Measurements from ENCODE around the gene LRMDA. TPM values are rescaled to one million over a fixed set of nuclear protein-coding genes. Genes with fewer than 3 reads are reported as not detected.
A peak's percentile ranks its signal among the peaks of the same experiment; 100 is the strongest.

Gene LRMDA
- polyA plus RNA-seq, 1 donor (not counting 4 experiments of a cell fraction or from before 2014, with no cell fraction given) = not detected

- no peak for DNase-seq (ENCODE audit: low read depth, low spot score)
Observed at GRCh38 chr10:75404815-75405597, 26.4 kb upstream of the LRMDA start.

GRCh38 chr10:75405598-75406461 lies 25.6 kb upstream of the LRMDA start:
- Histone ChIP-seq H3K27ac (ENCODE audit: control insufficient read depth, insufficient read depth, low read length) (no peak overlapping the region), H3K9ac (ENCODE audit: control insufficient read depth, extremely low read depth, insufficient read depth, low read length) (no peak overlapping the region), H3K4me2 (ENCODE audit: control insufficient read depth, extremely low read depth, insufficient read depth, low read depth, low read length) (no peak overlapping the region), H3K4me3 (ENCODE audit: control insufficient read depth in 2 of 3, extremely low read depth in 1 of 3, insufficient read depth in 2 of 3, low read depth in 1 of 3, low read length in 3 of 3) (no peak overlapping the region), H3K9me1 (ENCODE audit: control insufficient read depth, extremely low read depth, insufficient read depth, low read length) (no peaks in the 10 kb centered on the region), H3K79me2 (ENCODE audit: control insufficient read depth, insufficient read depth, low read length) (peaks cover 3% of the 10 kb centered on the region), H2AFZ (ENCODE audit: control insufficient read depth, low read length) (no peak overlapping the region), H3K27me3 (ENCODE audit: control insufficient read depth, extremely low read depth, insufficient read depth, low read length) (no peaks in the 10 kb centered on the region), H3K36me3 (ENCODE audit: control insufficient read depth in 2 of 2, extremely low read depth in 1 of 2, insufficient read depth in 2 of 2, low read length in 2 of 2) (peaks cover 0 to 2% of the 10 kb centered on the region in 2 experiments), H3K4me1 (ENCODE audit: control insufficient read depth, extremely low read depth, insufficient read depth, low read length) (peaks cover 38% of the 10 kb centered on the region), H3K9me3 (ENCODE audit: control insufficient read depth, low read depth, low read length) (no peaks in the 10 kb centered on the region), H4K20me1 (ENCODE audit: control insufficient read depth, extremely low read depth, insufficient read depth, low read length) (no peaks in the 10 kb centered on the region)
- FAIRE-seq (no peak), DNase-seq (ENCODE audit: low read depth, low spot score) (no peak)
- TF ChIP-seq CTCF (optimal IDR thresholded peaks at IDR 0.05 in 1 of 3, IDR thresholded peaks at IDR 0.05 in 1 of 3, conservative IDR thresholded peaks at IDR 0.05 in 1 of 3; ENCODE audit: extremely low read depth in 1 of 3, insufficient read depth in 2 of 3, low read length in 3 of 3) = no peak
- TF ChIP-seq EZH2 (IDR thresholded peaks at IDR 0.05; ENCODE audit: low read length) = no peak
- dilution Hi-C loops (cut with MboI; ENCODE audit: extremely low pct_ligation_motif_present, low sequenced_read_pairs) = no loop called here

More at GRCh38 chr10:75404815-75405597, 26.4 kb upstream of the LRMDA start:
- peak overlapping the region; percentile 85 for H3K9ac ChIP-seq (ENCODE audit: control insufficient read depth, extremely low read depth, insufficient read depth, low read length)
- peaks cover 0 to 2% of the 10 kb centered on the region in 2 experiments for H3K36me3 ChIP-seq (ENCODE audit: control insufficient read depth in 2 of 2, extremely low read depth in 1 of 2, insufficient read depth in 2 of 2, low read length in 2 of 2)
- no peaks in the 10 kb centered on the region for H3K27me3 ChIP-seq (ENCODE audit: control insufficient read depth, extremely low read depth, insufficient read depth, low read length)
- H3K79me2 ChIP-seq (ENCODE audit: control insufficient read depth, insufficient read depth, low read length) = peaks cover 11% of the 10 kb centered on the region
- peaks cover 30% of the 10 kb centered on the region for H3K4me1 ChIP-seq (ENCODE audit: control insufficient read depth, extremely low read depth, insufficient read depth, low read length)
- peak overlapping the region; percentile 78 to 93 (median 90) for H3K4me3 ChIP-seq (ENCODE audit: control insufficient read depth in 2 of 3, extremely low read depth in 1 of 3, insufficient read depth in 2 of 3, low read depth in 1 of 3, low read length in 3 of 3)
- no peaks in the 10 kb centered on the region for H3K9me3 ChIP-seq (ENCODE audit: control insufficient read depth, low read depth, low read length)
- no peak overlapping the region for H2AFZ ChIP-seq (ENCODE audit: control insufficient read depth, low read length)
- no peak for FAIRE-seq
- H3K4me2 ChIP-seq (ENCODE audit: control insufficient read depth, extremely low read depth, insufficient read depth, low read depth, low read length) = peak overlapping the region; percentile 95
- no peaks in the 10 kb centered on the region for H4K20me1 ChIP-seq (ENCODE audit: control insufficient read depth, extremely low read depth, insufficient read depth, low read length)
- dilution Hi-C loops (cut with MboI; ENCODE audit: extremely low pct_ligation_motif_present, low sequenced_read_pairs) = no loop called here
- TF ChIP-seq CTCF (optimal IDR thresholded peaks at IDR 0.05 in 1 of 3, IDR thresholded peaks at IDR 0.05 in 1 of 3, conservative IDR thresholded peaks at IDR 0.05 in 1 of 3; ENCODE audit: extremely low read depth in 1 of 3, insufficient read depth in 2 of 3, low read length in 3 of 3) (no peak), EZH2 (IDR thresholded peaks at IDR 0.05; ENCODE audit: low read length) (no peak)
- H3K27ac ChIP-seq (ENCODE audit: control insufficient read depth, insufficient read depth, low read length) = no peak overlapping the region
- H3K9me1 ChIP-seq (ENCODE audit: control insufficient read depth, extremely low read depth, insufficient read depth, low read length) = no peaks in the 10 kb centered on the region

Data from keratinocyte (primary cell).